ENCODE data around the gene NOD2. TPM values are rescaled to one million over a fixed set of nuclear protein-coding genes. Genes with fewer than 3 reads are reported as not detected.

NOD2 gene
- total RNA-seq, 1 experiment from 2014 or later, result 0.11 TPM

DNA sequence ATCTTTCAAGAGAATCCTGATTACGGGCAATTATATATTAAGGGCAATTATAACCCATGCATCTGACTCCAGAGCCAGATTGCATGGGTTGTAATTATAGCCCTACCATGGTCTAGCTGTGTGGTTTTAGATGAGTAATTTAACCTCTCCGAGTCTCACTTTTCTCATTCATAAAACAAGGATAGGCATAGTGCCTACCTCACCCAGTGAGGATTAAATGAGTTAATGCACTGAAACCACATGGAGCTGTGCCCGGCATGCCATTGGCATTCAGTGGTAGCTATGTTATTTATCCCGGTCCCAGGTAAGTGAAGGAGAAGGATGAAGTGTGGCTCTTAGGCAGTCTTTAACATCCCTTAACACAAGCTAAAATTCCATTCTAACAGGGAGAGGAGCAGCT is 18.6 kb upstream of the NOD2 start (continued):
- TF ChIP-seq TCF7 (CRISPR knock-in tag; IDR thresholded peaks at IDR 0.05; ENCODE audit: low read depth), result no peak
- TF ChIP-seq FOXK1 (CRISPR knock-in tag; IDR thresholded peaks at IDR 0.05), result no peak
- TF ChIP-seq FOXP1 (CRISPR knock-in tag; IDR thresholded peaks at IDR 0.05; ENCODE audit: borderline replicate concordance), result no peak
- TF ChIP-seq, protein P1, sequence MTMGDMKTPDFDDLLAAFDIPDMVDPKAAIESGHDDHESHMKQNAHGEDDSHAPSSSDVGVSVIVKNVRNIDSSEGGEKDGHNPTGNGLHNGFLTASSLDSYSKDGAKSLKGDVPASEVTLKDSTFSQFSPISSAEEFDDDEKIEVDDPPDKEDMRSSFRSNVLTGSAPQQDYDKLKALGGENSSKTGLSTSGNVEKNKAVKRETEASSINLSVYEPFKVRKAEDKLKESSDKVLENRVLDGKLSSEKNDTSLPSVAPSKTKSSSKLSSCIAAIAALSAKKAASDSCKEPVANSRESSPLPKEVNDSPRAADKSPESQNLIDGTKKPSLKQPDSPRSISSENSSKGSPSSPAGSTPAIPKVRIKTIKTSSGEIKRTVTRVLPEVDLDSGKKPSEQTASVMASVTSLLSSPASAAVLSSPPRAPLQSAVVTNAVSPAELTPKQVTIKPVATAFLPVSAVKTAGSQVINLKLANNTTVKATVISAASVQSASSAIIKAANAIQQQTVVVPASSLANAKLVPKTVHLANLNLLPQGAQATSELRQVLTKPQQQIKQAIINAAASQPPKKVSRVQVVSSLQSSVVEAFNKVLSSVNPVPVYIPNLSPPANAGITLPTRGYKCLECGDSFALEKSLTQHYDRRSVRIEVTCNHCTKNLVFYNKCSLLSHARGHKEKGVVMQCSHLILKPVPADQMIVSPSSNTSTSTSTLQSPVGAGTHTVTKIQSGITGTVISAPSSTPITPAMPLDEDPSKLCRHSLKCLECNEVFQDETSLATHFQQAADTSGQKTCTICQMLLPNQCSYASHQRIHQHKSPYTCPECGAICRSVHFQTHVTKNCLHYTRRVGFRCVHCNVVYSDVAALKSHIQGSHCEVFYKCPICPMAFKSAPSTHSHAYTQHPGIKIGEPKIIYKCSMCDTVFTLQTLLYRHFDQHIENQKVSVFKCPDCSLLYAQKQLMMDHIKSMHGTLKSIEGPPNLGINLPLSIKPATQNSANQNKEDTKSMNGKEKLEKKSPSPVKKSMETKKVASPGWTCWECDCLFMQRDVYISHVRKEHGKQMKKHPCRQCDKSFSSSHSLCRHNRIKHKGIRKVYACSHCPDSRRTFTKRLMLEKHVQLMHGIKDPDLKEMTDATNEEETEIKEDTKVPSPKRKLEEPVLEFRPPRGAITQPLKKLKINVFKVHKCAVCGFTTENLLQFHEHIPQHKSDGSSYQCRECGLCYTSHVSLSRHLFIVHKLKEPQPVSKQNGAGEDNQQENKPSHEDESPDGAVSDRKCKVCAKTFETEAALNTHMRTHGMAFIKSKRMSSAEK (CRISPR knock-in tag; IDR thresholded peaks at IDR 0.05; ENCODE audit: borderline replicate concordance), result no peak
- TF ChIP-seq ESRRA (CRISPR knock-in tag; IDR thresholded peaks at IDR 0.05; ENCODE audit: borderline replicate concordance), result no peak
- no peak for TF ChIP-seq GABPB1 (CRISPR knock-in tag; IDR thresholded peaks at IDR 0.05)
- TF ChIP-seq ZNF396 (CRISPR knock-in tag; IDR thresholded peaks at IDR 0.05; ENCODE audit: borderline replicate concordance), result no peak
- TF ChIP-seq CREB1 (CRISPR knock-in tag; IDR thresholded peaks at IDR 0.05), result no peak
- TF ChIP-seq CTCF (IDR thresholded peaks at IDR 0.05), result no peak

GRCh38 chr16:50675686-50676610 is 17.5 kb upstream of the NOD2 start:
- no peaks in the 10 kb centered on the region for H3K4me1 Mint-ChIP-seq
- no peaks in the 10 kb centered on the region; the same call in 1 of the 2 replicates for H3K27me3 Mint-ChIP-seq (ENCODE audit: low read depth)
- no peak for ATAC-seq
- H3K36me3 Mint-ChIP-seq, result peaks cover 16% of the 10 kb centered on the region
- no peak overlapping the region for H3K27ac Mint-ChIP-seq
- TF ChIP-seq SP1 (CRISPR knock-in tag; conservative IDR thresholded peaks at IDR 0.05) (no peak), NFATC4 (CRISPR knock-in tag; IDR thresholded peaks at IDR 0.05) (no peak), ARID4B (CRISPR knock-in tag; IDR thresholded peaks at IDR 0.05; ENCODE audit: borderline replicate concordance) (no peak), NR1H2 (CRISPR knock-in tag; IDR thresholded peaks at IDR 0.05) (no peak), ZSCAN18 (CRISPR knock-in tag; IDR thresholded peaks at IDR 0.05) (no peak), SOX15 (CRISPR knock-in tag; IDR thresholded peaks at IDR 0.05) (no peak), ZNF138 (CRISPR knock-in tag; conservative IDR thresholded peaks at IDR 0.05) (no peak)
- TF ChIP-seq, protein P2, sequence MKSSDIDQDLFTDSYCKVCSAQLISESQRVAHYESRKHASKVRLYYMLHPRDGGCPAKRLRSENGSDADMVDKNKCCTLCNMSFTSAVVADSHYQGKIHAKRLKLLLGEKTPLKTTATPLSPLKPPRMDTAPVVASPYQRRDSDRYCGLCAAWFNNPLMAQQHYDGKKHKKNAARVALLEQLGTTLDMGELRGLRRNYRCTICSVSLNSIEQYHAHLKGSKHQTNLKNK (CRISPR knock-in tag; IDR thresholded peaks at IDR 0.05), result no peak
- ChIA-PET POLR2A (no interaction called here), CTCF (interaction anchor here (0.7 to 7.6 kb wide), 8 partner anchors 9 to 130 kb away, joined by 3 to 101 read pairs (median 4); no protein-coding TSS in a partner anchor)
- H3K4me3 Mint-ChIP-seq, result no peak overlapping the region
- peaks cover 24% of the 10 kb centered on the region for H3K9me3 Mint-ChIP-seq
- DNase-seq (ENCODE audit: low spot score), result no peak
